GM20000 (cell line): ENCODE measurements around the gene SLU7.

Source experiments
- DNase-seq: peaks from one replicate; pipeline ENCODE4 v3.0.0; 2012; ENCODE audit warnings: low spot score
- TF ChIP-seq, protein P1 (sequence below): IDR thresholded peaks from 2 replicates; pipeline ENCODE4 v1.5.1; 2012; ENCODE audit warnings: mild to moderate bottlenecking, control low read depth; ENCODE audit errors: extremely low read depth, missing control alignments

SLU7 gene

DNA sequence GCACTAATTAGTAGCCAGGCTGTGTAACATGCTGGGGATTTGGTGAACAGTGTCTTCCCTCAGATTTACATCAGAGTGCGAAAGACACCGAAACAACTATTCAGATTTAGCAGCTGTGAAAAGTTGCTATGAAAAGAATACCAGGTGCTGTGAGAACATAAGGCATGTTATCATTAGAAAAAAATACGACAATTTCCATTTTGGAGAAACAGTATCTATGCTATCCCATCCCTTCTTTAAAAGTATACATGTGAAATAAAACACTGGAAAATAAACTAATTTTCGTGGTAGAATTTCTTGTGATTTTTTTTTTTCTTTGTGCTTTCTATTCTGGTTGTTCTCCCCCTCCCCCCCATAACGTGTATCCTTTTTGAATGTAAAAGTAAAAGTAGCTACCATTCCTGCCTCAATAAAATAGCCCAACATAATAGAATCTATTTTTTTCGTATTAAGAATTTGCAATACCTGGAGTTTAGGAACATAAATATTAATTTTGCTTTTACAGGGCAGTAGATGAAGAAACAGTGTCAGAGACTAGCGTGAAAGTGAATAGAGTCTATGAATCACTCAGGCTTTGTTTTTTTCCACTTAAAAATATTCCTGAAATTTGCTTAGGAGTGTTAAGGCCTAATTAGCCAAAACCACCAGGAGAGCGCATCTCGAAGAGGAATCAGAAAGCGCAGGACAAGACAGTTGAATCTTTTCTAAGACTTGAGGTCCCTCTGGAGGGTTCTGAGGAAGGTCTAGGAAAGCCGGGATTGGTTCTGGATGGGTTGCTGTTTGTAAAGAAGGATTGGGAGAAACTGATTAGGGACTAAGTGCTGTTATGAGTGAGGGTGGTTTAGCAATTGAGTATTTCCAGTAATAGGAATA, 813 bp upstream of the SLU7 start:
- TF ChIP-seq, protein P1, sequence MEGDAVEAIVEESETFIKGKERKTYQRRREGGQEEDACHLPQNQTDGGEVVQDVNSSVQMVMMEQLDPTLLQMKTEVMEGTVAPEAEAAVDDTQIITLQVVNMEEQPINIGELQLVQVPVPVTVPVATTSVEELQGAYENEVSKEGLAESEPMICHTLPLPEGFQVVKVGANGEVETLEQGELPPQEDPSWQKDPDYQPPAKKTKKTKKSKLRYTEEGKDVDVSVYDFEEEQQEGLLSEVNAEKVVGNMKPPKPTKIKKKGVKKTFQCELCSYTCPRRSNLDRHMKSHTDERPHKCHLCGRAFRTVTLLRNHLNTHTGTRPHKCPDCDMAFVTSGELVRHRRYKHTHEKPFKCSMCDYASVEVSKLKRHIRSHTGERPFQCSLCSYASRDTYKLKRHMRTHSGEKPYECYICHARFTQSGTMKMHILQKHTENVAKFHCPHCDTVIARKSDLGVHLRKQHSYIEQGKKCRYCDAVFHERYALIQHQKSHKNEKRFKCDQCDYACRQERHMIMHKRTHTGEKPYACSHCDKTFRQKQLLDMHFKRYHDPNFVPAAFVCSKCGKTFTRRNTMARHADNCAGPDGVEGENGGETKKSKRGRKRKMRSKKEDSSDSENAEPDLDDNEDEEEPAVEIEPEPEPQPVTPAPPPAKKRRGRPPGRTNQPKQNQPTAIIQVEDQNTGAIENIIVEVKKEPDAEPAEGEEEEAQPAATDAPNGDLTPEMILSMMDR = no peak
- DNase-seq = no peak

DNA sequence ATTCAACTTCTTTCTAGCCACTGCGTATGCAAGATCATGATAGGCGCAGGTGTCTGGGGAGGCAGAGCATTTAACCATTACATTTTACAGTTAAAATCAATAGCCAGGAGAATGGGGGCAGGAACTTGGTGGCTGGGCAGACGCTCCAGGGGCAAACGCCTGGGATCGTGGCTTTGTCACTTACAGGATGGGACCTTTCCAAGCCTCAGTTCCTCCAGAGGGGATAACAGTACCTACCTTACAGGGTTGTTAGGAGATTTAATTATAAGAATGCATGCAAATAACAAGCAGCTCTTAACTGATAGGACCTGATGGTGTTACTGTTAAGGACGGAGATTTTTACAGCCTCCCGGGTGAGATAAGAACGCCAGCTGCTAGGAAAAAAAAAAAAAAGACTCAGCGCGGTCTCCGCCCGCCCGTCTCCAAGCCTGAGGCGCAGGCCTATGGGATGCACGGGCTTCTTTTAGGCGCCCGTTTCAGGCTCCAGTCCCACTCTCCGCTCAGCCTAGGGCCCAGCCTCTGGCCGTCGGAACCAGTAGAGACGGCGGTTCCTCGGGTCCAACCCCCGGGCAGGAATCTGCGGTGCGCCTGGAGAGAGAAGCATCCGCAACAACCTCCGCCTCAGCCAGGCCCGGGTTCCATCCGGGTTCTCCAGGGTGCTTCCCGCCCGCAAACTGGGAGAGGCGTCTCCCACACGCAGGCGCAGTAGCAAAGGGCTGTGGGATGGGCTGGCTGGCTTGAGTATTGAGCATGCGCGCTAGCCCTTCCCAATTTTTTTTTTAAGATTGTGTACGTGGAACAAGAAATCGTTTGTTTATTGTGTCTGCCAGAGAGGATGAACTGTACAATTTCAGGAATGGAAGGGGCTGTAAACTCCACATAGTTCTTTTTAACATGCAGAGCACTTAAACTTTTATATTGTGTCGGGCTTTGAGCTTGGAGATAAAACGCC, 19.2 kb downstream of the SLU7 start, which contains the start of gene FAM200C:
Gene FAM200C (minus strand): TSS at position 653 of the 952 bp plus-strand sequence. CDS start 4,564 bp downstream, outside the sequence.
- DNase-seq = peak; percentile 89
- TF ChIP-seq, protein P1 = no peak

DNA sequence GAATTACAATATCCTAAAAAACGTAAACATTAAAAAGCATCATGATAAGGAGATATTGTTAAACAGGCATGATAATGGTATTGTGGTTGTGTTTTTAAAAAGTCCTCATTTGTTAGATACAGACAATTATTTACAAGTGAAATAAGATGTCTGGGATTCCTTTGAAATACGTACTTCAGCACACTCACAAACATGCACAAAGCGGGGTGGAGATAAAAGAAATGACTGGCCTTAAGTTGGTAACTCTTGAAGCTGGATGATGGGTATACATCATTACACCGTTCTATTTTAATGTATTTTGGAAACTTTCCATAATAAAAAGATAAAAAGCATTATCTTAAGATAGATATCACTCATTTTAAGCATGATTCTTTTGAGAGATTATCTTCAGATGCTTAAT, 20.1 kb downstream of the SLU7 start:
- TF ChIP-seq, protein P1 = no peak
- no peak for DNase-seq

DNA sequence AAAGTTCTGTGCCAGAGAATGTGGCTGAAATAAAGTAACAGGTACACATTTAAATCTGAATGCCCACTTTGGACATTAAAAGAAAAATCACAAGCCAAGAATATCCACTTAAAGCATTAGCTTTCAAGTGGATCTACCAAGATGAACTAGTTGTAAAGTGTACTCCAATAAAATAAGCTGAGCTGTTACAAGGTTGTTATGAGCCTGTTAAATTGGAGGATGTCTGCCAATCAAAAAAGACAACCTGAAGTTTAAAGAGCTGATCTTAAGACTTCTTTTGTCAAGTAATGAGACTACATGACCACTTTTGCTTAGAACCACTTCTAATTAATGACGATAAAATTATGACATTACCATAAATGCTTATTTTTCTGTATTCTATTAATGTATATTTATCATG, 21.4 kb downstream of the SLU7 start:
- no peak for DNase-seq
- TF ChIP-seq, protein P1 = no peak

DNA sequence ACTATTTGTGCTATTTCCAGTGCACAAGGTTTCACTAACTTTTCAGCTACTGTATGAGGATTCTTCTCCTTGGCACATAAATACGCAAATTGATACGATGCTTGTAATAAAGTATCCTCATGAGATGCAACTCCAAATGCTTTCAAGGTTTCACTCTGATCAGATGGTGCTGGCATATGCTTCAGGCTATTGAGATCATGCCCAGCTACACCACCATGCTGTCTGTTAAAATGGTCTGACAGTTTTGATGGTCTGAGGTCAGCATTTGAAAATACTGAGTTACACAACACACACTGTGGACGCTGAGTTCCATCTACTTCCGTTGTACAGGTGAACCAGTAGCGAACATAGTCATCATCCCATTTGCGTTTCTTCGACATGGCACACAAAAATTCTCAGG, 23.8 kb downstream of the SLU7 start:
- DNase-seq = no peak
- TF ChIP-seq, protein P1 = no peak

DNA sequence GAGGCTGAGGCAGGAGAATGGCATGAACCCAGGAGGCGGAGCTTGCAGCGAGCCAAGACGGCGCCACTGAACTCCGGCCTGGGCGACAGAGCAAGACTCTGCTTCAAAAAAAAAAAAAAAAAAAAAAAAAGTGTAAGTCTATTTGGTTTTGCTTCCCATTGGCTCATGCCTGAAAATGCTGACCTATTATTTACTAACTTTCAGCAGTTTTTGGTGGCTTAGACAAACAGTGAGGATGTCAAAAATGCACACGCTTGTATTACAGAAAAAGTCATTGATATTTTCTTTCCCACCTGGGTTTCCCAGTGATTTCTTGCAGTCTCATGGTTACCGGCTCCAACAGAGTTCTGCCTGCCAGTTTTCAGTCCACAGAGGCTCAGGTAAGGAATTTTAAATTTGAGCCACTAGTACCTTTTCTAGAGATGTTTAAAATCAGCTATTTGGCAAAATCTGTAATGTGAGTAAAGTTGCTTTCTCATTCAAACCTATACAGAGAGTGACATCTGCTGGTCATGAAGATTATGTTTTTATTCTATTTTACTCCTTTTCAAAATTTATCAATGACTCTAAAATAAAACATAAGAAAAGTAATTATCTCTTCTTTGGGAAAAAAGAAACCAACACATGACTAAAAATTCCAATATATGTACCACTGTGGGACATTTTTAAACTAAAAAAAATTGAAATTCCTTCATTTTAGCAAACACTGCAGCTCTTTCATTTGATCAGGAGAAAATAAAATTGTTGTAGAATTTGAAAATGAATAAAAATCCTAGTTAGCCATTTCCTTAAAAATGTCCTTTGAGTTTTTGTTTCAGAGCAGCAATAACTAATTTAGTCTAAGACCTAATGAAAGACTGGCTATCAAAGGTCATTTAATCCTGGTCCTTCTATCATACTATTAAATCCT, 27.8 kb downstream of the SLU7 start:
- TF ChIP-seq, protein P1 = no peak
- no peak for DNase-seq
